22Rv1 (cell line): Measurements from ENCODE around the gene USP54.
"Not testable (repeated sequence)": the region's sequence is repeated elsewhere in the genome, so short reads cannot be mapped to it uniquely, and the experiment has no call there.

Experiments
- ZFX ChIP-seq: fragments of 450-650 bp; IDR thresholded peaks from 2 replicates; pipeline ENCODE4 v1.6.1; 2017; ENCODE audit warnings: antibody characterized with exemption, borderline replicate concordance
- TF ChIP-seq, protein P1 (sequence below): fragments of 450-650 bp; IDR thresholded peaks from 2 replicates; pipeline ENCODE4 v1.5.1; 2017; ENCODE audit warnings: mild to moderate bottlenecking

DNA sequence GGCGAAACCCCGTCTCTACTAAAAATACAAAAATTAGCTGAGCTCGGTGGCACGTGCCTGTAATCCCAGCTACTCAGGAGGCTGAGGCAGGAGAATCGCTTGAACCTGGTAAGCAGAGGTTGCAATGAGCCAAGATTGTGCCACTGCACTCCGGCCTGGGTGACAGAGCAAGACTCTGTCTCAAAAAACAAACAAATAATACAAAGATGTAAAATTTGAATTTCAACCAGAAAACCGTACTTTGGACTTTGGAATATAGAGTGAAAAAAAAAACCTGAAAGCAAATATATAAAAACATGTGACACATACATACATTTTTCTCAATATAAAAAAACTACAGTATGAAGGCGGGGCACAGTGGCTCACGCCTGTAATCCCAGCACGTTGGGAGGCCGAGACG, 29.8 kb upstream of the USP54 start:
- TF ChIP-seq, protein P1, sequence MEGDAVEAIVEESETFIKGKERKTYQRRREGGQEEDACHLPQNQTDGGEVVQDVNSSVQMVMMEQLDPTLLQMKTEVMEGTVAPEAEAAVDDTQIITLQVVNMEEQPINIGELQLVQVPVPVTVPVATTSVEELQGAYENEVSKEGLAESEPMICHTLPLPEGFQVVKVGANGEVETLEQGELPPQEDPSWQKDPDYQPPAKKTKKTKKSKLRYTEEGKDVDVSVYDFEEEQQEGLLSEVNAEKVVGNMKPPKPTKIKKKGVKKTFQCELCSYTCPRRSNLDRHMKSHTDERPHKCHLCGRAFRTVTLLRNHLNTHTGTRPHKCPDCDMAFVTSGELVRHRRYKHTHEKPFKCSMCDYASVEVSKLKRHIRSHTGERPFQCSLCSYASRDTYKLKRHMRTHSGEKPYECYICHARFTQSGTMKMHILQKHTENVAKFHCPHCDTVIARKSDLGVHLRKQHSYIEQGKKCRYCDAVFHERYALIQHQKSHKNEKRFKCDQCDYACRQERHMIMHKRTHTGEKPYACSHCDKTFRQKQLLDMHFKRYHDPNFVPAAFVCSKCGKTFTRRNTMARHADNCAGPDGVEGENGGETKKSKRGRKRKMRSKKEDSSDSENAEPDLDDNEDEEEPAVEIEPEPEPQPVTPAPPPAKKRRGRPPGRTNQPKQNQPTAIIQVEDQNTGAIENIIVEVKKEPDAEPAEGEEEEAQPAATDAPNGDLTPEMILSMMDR, result not testable (repeated sequence)
- not testable (repeated sequence) for TF ChIP-seq ZFX
